ENCODE data around the gene HOXB8.

The HOXB8 gene

GRCh38 chr17:48611681-48612455 is 3.2 kb downstream of the HOXB8 start:
- H3K27ac ChIP-seq, result peak overlapping the region; percentile 57
- DNase-seq (ENCODE audit: low read depth, low spot score), result no peak

DNA sequence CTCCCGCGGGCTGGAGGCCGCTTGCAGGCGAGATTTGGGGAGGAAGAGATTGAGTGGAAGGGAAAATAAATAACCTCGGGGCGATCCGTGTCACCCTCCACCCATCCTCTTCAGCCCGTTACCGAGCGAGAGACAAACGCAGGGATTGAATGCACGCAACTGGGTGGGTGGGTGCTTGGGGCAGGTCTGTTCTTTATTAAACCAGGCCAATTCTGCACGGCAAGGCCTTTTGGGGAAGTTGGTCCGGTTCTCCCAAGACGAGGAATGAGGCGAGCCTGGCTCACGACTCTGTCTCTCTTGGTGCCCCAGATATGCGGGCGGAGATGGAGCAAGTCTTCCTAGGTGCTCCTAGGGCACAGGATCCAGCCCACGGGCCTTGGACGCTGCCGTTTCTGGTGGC is 3.9 kb downstream of the HOXB8 start:
- peak overlapping the region; percentile 57 for H3K27ac ChIP-seq
- no peak for DNase-seq (ENCODE audit: low read depth, low spot score)

GRCh38 chr17:48610282-48611211 is 4.5 kb downstream of the HOXB8 start, which contains the start of gene HOXB7:
TSS of gene HOXB7 (minus strand) at chr17:48611017. CDS start at chr17:48610918, 99 bp downstream.
- H3K27ac ChIP-seq, result peak within 1 kb of the TSS; percentile 57
- DNase-seq (ENCODE audit: low read depth, low spot score), result no peak

- DNase-seq (ENCODE audit: low read depth, low spot score), result no peak
- H3K27ac ChIP-seq, result peak overlapping the region; percentile 57
These were observed 5.3 kb downstream of the HOXB8 start for GRCh38 chr17:48609759-48610281.

DNA sequence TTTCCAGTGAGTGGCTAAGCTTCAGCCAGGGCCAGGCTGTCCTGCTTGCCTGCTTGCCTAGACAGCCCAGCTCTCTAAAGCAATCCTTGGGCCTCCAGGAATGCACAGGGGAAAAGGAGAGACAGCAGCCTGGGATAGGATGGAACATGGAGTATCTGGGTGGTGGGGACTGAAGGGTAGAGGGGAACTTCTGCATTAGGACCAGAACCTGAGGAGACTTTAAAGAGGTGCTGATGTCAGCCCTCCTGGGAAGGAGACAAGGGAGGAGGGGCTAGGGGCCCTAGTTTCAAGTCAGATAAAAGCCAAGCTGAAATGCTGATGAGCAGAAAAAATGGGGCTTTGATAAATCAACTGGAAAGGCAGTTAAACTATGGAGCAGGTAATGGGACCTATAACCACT is 6.1 kb downstream of the HOXB8 start:
- no peak overlapping the region for H3K27ac ChIP-seq
- DNase-seq (ENCODE audit: low read depth, low spot score), result no peak

GRCh38 chr17:48608494-48608834 is 6.6 kb downstream of the HOXB8 start:
- H3K27ac ChIP-seq, result no peak overlapping the region
- no peak for DNase-seq (ENCODE audit: low read depth, low spot score)

- DNase-seq (ENCODE audit: low read depth, low spot score), result no peak
- no peak overlapping the region for H3K27ac ChIP-seq
These were observed 8.0 kb downstream of the HOXB8 start for GRCh38 chr17:48606892-48607614.

- no peak overlapping the region for H3K27ac ChIP-seq
- no peak for DNase-seq (ENCODE audit: low read depth, low spot score)
These were observed 8.9 kb downstream of the HOXB8 start for GRCh38 chr17:48605991-48606891.

- peak overlapping the region; percentile 78 for H3K27ac ChIP-seq
- no peak for DNase-seq (ENCODE audit: low read depth, low spot score)
These were observed 9.6 kb downstream of the HOXB8 start for GRCh38 chr17:48605409-48605919.

DNA sequence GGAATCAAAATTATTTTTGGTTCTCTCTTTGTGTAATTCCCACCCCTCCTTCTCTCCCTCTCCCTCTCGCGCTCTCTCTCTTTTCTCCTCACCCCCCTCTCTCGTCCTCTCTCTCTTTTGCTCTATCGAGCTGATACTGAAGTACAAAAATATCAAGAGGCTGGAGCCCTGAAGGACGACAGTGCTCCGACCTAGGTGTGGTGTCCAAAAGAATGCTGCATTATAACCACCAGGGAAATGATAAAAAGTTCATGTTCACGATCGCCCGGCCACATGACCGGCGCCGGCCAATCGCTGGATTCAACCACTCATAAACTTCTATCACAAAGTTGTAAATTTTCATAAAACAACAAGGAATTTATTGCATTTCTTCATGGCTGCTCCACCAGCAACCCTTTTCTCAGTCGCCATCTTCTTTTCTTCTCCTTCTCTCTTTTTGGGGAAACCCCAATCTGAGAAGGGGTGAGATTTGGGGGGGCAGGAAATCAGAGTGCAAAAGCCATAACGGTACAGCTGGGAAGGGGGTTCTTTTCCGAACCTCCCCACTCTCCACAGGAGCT is 10.2 kb downstream of the HOXB8 start, which contains the start of gene HOXB6:
TSS of gene HOXB6 (minus strand) at position 217 of the 560 bp plus-strand sequence. CDS start 6,836 bp downstream, outside the sequence.
- DNase-seq (ENCODE audit: low read depth, low spot score), result no peak
- H3K27ac ChIP-seq, result peak within 1 kb of the TSS; percentile 78

DNA sequence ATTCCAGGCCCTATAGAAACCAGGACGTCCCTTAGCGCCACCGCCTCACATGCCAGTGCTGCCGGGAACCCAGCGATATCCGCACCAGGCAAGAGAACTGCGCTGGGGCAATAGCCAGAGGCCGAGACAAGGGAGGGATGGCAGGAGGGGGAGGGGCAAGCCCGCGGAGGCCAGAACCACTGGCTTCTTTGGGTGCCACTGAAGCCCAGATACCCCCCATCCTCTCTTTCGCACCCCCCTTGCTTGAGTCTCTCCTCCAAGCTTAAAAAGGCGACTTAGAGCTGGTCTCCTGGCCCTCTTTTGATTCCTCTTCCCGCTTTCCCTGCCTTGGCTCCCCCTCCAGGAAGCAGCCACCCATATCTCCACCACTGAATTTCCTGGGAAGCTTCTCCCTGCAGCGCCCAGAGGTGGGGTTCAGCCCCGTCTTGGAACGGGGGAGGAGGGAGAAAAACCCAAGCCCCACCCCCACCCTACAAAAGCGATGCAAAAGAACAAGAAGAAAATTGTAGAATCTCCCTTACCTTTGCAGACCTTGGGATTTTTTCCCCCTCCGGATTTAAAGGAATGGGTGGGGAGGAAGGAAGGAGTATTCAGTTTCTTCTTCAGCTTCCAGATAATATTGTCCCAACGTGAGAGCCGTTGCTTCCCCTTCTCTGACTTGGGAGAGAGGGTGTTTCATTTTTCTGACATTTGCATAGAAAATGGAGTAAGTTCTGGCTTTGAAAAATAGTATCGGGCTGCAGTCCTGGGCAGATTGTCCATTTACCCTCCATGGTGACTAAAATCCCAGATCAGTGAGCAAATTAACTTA is 10.9 kb downstream of the HOXB8 start:
- H3K27ac ChIP-seq, result peak overlapping the region; percentile 78
- DNase-seq (ENCODE audit: low read depth, low spot score), result no peak

DNA sequence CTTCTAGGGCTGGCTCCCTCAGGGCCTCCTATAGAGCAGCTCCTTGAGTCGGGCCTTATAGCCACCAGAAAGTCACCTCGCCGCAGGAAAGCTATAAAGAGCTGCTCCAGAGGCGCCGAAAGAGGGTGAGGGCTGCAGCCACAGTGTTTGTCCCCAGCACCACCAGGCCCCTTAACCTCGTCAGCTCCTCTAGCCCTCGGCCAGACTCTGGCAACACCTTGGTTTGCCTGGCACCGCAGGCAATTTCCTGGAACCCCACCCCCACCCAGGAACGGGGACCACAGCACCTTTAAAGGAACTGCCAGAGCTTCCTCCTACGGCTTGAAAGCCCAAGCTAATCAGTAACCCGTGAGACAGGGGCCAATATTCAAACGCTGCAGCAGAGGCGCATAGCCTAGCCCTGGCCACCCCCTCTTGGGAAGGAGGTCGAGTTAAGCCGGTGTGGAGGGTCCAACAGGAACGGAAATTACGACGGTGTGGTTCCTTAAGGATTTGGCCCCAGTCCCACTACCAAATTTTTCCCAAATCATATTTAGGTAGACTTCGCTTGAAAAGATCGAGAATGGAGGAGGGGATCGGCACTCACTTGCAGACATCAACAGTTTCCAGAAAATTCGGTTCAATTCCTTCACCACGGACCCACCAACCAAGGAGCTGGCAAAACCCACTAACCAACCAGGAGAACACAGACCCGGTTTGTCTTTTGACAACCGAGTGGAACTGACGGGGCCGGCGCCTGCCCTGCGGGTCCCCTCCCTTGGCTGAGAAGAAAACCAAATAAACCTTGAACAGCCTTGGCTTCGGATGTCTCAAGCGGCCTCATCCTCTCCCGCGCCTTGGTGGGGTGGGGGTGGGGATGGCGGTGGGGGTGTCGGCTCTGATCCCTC is 13.3 kb downstream of the HOXB8 start:
- DNase-seq (ENCODE audit: low read depth, low spot score), result no peak
- H3K27ac ChIP-seq, result no peak overlapping the region

- DNase-seq (ENCODE audit: low read depth, low spot score), result no peak
- no peak overlapping the region for H3K27ac ChIP-seq
These were observed 13.9 kb downstream of the HOXB8 start for GRCh38 chr17:48601207-48601538.

GRCh38 chr17:48600244-48601098 is 14.6 kb downstream of the HOXB8 start:
- no peak overlapping the region for H3K27ac ChIP-seq
- DNase-seq (ENCODE audit: low read depth, low spot score), result no peak

DNA sequence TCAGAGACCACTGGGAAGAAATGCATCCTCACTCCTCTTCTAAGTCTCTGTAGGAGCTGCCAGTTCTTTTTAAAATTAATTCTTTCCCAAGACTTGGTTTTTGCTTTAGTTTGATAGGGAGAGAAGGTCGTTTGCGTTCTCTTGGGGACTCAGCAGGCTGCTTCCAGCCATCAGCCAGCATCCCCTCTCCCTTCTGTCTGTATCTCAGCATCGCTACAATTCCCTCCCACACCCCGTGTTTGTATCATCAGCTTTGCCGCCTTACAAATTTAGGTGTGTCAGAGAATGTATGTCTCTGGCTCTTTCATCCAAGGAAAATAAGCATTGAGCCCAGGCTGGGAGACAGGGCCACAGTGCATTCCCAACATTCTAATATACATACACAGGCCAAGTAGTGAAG is 15.7 kb downstream of the HOXB8 start:
- no peak for DNase-seq (ENCODE audit: low read depth, low spot score)

DNA sequence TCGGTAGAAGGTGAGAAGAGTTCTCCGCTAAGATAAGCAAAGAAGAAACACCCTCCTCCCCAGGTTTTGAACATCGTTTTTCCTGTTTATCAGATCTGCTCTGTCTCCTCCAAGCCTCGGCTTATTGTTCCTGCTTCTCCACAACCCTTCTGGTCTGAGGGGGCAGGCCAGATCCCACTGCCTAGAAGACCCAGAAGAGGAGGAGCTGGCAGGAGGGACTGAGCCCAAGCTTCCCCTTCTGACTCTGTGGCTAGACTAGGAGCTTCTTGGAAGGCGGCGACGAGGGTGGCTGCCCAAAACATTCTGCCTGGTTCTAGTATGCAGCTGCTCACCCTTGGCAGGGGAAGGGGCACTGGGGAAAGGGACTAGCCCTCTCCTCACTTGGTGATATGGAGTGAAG is 16.4 kb downstream of the HOXB8 start:
- DNase-seq (ENCODE audit: low read depth, low spot score), result no peak
- H3K27ac ChIP-seq, result no peak overlapping the region

More for the DNA sequence above, 15.7 kb downstream of the HOXB8 start:
- H3K27ac ChIP-seq, result no peak overlapping the region

Data from epithelial cell of prostate (primary cell).